ENCODE measurements around the gene DIP2C.
"Not testable (repeated sequence)": the region's sequence is repeated elsewhere in the genome, so short reads cannot be mapped to it uniquely, and the experiment has no call there.

DIP2C gene

DNA sequence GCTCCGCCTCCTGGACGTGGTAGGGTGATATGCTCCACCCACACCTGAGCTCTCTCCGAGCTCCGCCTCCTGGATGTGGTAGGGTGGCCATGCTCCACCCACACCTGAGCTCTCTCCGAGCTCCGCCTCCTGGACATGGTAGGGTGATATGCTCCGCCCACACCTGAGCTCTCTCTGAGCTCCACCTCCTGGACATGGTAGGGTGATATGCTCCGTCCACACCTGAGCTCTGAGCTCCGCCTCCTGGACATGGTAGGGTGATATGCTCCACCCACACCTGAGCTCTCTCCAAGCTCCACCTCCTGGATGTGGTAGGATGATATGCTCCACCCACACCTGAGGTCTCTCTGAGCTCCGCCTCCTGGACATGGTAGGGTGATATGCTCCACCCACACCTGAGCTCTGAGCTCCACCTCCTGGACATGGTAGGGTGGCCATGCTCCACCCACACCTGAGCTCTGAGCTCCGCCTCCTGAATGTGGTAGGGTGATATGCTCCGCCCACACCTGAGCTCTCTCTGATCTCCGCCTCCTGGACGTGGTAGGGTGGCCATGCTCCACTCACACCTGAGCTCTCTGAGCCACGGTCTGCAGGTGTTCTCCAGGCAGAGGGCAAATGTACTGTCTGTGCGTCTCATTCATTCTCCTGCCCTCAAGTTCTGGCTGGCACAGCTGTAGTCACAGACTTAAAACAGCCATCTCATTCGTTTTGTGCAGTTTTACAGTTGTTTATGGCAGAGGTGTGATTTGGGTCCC is 252.4 kb downstream of the DIP2C start:
- DNase-seq, result no peak

DNA sequence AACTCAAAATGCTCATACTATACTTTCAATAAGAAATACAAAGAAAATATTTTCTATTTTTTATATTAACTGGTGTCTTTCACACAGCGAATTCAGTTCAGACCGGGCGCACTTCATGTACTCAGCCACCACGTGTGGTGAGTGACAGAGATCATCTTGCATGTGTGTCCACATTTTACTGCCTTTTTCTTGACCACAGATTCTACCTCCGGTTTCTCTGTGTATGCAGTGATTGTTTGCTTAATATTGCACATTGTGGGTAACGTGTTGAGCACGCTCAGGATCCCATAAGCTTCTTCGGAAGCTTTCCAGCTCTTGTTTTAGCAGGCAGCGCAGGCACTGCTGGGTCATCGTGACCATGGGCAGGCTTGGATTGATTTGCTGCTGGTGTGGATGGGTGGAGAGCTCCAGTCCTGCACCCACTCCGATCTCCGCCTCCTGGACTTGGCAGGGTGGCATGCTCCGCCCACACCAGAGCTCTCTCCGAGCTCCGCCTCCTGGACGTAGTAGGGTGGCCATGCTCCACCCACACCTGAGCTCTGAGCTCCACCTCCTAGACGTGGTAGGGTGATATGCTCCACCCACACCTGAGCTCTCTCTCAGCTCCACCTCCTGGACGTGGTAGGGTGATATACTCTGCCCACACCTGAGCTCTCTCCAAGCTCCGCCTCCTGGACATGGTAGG is 253.3 kb downstream of the DIP2C start:
- no peak for DNase-seq

DNA sequence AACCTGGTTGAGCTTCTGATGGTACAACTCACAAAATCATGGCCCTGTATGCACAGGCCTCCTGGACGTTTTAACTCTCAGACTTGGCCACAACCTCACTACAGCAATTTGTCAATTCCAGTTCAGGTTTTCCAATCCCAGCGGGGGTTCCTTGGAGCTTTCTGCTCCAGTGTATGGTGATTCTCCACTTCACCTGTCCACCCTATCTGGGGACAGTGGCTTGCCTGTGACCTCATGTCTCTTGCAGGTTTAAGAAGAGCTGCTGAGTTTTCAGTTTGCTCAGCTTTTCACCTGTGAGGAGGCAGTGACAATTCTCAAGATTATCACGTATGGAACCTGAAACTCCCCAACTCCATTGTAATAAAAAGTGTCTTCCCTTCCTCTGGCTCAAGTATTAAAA is 254.1 kb downstream of the DIP2C start:
- no peak for DNase-seq

DNA sequence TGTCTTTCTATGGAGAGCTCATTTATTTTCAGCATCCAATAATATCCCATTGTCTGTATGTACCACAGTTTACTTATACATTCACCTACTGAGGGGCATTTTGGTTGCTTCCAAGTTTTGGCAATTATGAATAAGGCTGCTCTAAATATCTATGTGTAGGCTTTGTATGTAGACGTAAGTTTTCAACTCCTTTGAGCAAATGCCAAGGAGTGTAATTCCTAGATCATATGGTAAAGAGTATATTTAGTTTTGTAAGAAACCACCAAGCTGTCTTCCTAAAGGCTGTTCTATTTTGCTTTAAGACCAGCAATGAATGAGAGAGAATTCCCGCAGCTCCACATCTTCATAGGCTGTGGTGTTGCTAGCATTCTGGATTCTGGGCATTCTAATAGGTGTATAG is 259.8 kb downstream of the DIP2C start:
- no peak for DNase-seq

DNA sequence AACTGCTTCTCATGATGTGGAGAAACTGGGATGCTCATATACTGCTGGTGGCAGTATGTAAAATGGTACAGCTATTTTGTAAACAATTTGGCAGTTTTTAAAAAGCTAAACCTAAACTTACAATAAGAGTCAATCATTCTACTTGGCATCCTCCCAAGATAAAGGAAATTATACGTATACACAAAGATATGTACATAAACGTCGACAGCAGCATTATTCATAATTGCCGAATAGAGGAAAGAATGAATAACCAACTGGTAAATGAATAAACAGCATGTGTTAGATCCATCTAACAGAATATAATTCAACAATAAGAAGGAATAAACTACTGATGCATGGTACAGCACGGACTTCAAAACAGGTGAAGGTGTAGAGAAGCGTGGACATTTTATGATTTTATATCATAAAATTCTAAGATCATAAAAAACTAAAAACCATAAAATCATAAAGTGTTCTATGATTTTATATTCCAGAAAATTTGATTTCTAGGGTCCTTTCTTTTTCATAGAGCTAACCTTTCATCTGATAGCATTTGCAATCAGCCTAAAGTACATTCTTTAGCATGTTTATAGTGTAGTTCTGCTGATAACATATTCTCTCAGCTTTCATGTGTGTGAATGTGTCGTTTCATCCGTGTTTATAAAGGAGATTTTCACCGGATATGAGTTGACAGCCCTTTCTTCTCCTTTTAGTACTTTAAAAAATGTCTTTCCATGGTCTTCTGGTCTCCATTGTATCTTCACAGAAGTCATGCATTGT is 261.5 kb downstream of the DIP2C start:
- no peak for DNase-seq

DNA sequence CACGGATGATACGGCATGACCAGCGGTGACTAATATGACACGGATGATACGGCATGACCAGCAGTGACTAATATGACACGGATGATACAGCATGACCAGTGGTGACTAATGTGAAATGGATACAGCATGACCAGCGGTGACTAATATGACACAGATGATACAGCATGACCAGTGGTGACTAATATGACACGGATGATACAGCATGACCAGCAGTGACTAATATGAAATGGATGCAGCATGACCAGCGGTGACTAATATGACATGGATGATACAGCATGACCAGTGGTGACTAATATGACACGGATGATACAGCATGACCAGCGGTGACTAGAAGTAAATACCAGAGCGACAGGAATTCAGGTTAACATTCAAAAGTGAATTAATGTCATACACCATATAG is 264.1 kb downstream of the DIP2C start:
- DNase-seq, result not testable (repeated sequence)

DNA sequence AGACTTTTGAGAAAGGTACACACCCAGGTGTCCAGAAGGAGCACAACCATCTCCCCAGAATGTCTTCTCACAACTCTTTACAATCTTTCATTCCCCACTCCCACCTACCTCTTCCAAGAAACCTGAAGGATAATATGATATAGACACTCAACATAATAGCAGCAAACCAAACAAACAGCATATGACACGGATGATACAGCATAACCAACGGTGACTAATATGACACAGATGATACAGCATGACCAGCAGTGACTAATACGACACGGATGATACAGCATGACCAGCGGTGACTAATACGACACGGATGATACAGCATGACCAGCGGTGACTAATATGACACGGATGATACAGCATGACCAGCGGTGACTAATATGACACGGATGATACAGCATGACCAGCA is 264.7 kb downstream of the DIP2C start:
- not testable (repeated sequence) for DNase-seq

DNA sequence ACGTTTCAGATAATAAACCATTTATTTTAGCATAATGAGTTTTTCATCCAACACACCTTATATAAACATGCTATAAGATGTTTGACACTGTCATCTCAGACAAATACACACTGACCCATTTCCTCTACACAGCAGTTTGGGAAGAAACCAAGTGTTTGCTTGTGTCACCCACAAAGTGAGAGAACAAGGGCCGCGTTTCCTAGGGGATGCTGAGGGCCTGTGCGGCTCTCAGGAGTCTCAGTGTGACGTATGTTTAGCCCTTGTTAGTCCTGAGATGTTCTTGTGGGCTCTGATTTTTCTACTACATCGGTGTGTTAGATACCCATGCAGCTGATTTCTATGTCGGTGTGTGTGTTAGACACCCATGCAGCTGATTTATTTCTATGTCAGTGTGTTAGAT is 266.3 kb downstream of the DIP2C start:
- no peak for DNase-seq

DNA sequence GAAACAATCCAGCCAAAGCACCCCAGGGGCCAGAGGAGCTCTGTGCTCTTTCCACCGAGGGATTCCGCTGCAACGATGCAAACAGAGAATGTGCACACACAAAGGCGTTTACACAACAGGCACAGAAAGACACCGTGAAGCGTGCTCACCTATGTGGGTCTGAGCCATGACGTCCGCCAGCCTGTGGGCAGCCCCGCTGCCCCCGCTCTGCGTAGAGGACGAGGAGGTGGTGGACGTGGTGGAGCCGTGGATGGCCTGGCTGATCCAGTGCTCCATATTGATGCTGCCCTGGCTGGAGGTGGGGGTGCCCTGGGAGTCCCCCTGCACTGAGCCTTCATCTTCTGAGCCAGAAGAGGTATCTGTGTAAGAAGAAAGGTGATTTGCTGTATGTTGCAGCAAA is 266.8 kb downstream of the DIP2C start:
- DNase-seq, result no peak

DNA sequence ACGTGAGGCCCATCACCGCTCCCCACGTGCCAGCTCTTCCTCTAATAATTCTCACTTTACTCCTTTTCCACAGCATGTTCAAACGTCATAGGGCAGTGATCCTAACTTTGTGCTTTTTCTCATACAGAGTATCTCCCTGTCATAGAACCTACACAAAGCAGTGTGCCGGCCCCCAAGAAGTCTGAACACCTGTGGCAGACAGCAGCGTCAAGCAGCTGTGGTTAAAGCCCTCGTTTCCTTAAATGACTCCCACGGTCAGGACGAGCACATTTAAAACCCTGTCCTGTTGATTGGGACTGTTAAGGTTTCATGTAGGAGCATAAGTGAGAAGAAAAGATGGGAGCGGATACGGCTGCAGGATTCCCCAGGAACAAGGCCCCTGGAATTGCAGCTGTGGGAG is 267.2 kb downstream of the DIP2C start:
- DNase-seq, result no peak

DNA sequence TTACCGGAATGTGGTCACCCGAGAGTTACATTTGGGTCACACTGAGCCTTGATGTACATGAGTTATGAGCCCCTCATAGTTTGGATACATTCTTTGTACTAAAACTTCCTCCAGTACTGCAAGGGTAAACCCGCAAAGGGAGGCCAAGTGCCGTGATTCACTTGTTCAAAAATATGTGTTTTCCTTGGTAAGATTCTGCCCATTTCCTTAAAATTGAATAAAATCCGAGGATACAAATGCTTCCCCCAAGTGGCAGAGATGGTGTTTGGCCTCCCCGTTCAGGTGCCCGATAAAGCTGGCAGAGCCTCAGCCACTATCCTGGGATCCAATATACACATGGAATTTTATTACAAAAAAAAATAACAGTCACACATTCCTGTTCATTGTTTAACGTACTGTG is 268.3 kb downstream of the DIP2C start:
- no peak for DNase-seq

DNA sequence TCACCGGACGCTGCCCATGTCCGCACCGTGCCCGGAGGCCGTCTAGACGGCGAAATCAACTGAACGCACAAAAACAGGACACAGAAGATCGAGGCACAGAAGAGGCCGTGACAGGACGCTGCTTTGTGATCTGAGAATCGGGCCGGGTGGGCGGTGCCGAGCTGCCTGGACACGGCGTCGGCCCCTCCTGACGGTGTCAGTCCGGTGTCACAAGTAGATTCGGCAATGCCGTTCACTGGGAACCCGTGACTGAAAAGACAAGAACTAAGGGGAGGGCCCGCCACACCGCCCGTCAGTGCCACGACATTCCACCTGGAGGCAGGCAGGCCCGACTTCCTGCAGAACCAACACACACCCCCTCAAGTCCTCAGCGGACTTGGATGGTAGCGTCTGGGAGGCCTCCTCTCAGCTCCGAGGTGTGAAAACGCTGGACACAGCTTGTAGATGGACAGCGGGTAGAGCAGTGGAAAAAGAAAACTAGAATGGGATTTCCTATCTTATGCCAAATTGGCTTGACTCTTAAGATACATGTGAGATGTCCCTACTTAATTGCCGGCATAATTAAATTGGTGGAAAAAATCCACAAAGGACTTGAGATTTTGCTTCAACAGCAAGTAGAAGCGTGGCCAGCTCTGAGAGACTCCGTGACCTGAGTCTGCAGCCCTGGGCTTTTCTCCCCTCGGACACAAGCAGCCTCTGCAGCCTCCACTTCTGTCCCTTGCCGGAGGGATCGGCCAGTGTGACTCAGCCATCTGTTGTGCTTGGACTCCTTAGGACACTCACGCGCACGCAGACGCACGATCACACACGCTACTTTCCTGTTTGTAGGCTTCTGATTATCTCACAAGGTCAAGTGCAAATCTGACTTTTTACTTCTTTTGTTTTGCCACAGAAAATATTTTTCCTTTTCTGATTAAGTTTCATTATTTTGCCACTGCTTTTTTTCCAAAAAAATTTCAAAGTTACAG is 269.0 kb downstream of the DIP2C start:
- no peak for DNase-seq

DNA sequence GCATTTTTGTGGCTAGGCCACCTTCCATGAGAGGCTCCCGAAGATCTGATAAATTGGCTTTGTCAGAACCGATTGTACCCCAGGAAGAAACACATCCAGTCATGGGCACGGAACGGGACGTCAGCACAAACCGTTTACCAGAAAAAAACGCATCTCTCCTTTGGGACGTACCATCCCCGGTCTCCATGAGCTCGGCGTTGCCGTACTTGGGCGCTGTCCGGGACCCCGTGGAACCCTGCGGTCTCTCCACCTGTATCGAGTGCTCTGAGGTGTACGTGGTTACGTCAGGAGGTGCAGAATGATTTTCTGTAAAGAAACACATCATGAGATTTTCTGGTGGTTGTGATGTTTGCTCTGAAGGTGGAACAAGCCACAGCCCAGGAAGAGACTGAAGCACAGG is 270.6 kb downstream of the DIP2C start:
- DNase-seq, result no peak

DNA sequence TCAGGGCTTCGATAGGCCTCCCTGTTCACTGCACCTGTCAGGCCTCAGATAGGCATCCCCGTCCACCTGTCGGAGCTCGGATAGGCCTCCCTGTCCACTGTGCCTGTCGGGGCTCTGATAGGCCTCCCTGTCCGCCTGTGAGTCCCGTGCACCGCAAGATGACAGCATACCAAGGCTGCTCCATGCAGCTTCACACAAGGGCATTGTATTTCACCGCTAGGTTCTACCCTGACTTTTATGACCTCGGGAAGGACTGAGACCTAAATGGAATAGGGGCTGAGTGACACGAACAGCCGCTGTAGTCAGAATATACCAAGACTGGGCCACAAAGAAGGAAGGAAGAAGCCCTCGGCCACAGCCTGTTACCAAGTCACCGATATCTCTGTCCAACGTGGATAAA is 271.2 kb downstream of the DIP2C start:
- DNase-seq, result no peak

DNA sequence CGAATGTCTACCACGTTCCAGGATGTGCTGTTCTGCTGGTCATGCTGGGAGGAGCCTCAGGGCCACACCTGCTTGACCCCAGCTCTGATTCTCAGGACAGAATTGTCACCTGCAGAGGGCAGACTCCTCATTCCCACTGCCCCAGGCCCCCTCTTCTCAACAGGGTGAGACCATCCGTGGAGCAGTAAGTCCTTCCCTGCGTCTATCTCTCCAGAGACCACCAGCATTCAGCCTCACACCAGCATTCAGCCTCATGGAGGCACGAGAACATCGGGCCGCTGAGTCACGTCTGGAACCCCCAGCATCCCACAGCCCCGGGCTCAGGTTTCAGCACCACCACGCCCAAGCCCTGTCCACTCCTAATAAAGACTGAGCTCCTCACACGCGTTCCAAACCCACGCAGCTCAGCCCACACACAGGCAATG is 273.4 kb downstream of the DIP2C start:
- no peak for DNase-seq

DNA sequence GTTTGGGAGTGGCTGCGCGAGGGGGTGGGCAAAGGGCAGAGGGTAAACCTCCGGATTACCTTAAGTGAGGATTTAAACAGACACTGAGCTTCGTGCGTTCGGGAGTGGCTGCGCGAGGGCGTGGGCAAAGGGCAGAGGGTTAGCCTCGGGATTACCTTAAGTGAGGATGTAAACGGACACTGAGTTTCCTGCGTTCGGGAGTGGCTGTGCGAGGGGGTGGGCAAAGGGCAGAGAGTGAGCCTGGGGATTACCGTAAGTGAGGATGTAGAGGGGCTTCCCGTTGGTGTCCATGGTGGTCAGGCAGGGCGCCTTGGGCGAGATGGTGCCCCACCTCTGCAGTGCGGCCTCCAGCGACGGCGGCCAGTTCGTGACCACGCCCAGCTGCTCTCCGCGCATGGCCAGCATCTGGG is 275.8 kb downstream of the DIP2C start:
- DNase-seq, result no peak

DNA sequence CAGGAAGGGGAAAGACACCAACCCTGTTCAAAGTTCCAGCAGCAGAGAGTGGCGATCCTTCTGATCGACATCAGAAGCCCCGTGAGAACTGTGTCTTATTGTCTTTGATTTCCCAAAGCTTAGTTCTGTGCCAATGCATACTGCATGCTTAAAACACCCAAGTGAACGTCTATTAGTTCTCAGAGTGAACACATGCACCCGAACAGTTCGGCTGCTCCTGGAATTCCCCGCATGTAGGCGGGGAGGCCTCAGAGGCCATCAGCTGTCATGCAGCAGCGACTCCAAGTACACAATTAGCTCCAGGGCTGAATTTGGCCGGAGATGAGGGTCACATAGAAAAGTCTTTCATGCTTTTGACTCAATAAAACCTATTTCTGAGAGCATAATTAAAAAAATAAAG is 277.4 kb downstream of the DIP2C start:
- DNase-seq, result no peak

DNA sequence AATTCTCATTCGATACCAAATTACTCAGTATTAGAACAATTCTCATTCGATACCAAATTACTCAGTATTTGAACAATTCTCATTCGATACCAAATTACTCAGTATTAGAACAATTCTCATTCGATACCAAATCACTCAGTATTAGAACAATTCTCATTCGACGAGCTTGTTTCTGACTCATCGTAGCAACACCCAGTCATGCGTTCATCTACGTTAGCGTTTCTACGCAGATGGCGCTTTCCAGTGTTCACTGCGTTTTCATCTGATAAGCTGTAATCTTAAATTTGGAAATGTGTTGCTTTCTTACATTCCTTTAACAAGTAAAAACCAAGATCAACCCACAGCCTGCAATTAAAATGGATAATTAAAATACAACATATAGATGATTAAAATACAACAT is 277.9 kb downstream of the DIP2C start:
- no peak for DNase-seq

DNA sequence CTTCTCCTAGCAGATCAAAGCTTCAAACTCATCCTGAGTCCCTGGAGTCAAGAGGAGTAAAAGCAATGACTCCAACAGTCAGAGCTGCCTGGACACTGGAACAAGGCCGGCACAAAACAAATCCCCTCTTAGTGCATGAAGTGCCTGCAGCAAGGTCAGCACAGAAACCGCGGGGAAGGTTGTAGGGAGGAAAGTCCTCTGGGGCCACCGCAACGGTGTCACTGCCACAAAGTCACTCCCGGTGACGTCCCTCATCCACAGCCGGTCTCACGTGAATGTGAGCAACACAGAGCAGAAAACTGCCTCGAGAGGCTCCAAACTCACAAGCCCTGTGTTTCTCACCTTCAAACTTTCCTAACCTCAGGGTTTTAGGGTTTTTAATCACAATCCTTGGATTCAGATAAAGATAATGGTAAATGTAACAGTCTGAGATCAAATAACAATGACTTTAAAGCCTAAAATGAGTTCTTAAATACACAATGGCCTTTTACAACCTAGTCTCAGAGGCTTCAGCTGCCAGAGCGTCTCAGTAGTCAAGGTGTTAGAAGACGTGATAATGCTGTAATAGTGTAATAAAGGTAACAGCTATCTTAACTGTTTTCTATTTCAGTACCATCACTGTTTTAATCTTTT is 279.9 kb downstream of the DIP2C start:
- no peak for DNase-seq

DNA sequence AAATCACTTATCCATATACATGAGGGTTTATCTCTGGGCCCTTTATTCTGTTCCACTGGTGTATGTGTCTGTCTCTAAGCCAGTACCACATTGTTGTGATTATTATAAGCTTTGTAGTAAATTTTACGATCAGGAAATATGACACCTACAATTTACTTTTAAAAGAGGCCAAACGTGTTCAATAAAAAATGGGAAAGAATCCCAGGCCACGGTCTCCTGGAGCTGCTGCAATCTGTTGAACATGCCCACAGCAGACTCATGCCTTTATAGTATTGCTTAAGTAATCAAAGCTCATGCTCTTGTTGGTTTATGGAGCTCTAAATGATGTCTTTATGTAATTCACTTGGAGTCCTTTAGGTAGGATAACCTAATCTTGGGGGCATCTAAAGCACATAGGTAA is 281.2 kb downstream of the DIP2C start:
- no peak for DNase-seq

DNA sequence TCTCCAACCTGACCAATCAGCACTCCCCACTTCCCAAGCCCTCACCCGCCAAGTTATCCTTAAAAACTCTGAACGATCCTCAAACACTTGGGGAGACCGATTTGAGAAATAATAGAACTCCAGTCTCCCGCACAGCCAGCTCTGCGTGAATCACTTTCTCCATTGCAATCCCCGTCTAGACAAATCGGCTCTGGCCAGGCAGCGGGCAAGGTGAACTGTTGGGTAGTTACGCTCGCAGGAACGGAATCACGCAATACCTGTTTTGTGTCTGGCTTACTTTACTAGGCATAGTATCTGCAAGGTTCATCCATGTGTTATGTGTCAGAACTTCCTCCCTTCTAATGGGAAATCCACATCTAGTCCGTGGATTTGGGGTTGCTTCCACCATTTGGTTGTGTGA is 282.5 kb downstream of the DIP2C start:
- DNase-seq, result no peak

DNA sequence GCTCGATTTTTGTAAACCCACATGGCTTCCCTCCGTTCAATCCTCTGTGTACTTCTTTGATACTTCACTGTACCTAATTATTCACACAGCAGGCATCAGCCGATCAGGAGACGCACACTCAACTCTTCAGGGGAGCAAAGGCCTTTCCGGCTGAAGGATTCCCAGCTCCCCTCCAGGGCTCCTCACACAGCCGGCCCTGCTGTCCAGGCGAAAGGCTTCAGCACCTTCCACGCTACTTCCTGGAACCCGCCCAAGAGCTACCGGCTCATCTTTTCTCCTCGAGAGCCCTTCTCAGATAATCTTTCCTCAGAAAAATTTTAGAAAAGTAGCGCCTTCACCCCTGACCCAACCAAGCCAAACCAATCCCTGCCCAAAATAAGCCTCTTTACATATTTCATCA is 283.8 kb downstream of the DIP2C start:
- no peak for DNase-seq

Measured in activated CD4-positive, alpha-beta T cell treated with anti-CD3 and anti-CD28 coated beads, Interleukin-2, amount 50 U/mL, for 1 hour (primary cell).